GM12865 (cell line): ENCODE results near the gene TBL1XR1.

Experiments used
- DNase-seq: peaks from one replicate; pipeline ENCODE4 v3.0.0; 2010; ENCODE audit warnings: low read depth
- H3K4me3 ChIP-seq: 2 replicates; pipeline ENCODE4 v1.5.1; 2011; ENCODE audit warnings: mild to moderate bottlenecking, low read depth, low read length, control low read depth
- CTCF ChIP-seq: IDR thresholded peaks from 2 replicates; pipeline ENCODE4 v1.5.1; 2011; ENCODE audit warnings: low read length, control low read depth, low read depth, inconsistent platforms; ENCODE audit not compliant: insufficient read depth; ENCODE audit errors: missing control alignments

TBL1XR1 gene

GRCh38 chr3:177231242-177231641, 34.0 kb upstream of the TBL1XR1 start:
- no peak overlapping the region for H3K4me3 ChIP-seq
- no peak for TF ChIP-seq CTCF
- DNase-seq: no peak

GRCh38 chr3:177230641-177231040, 33.4 kb upstream of the TBL1XR1 start:
- DNase-seq: no peak
- TF ChIP-seq CTCF: no peak
- no peak overlapping the region for H3K4me3 ChIP-seq

- DNase-seq: no peak
- TF ChIP-seq CTCF: no peak
- no peak overlapping the region for H3K4me3 ChIP-seq
These were observed 32.5 kb upstream of the TBL1XR1 start for GRCh38 chr3:177229791-177230190.

GRCh38 chr3:177228601-177229190, 31.4 kb upstream of the TBL1XR1 start:
- TF ChIP-seq CTCF: no peak
- H3K4me3 ChIP-seq: no peak overlapping the region
- no peak for DNase-seq

GRCh38 chr3:177224414-177224813, 27.1 kb upstream of the TBL1XR1 start:
- no peak overlapping the region for H3K4me3 ChIP-seq
- no peak for DNase-seq
- TF ChIP-seq CTCF: no peak

- H3K4me3 ChIP-seq: no peak overlapping the region
- DNase-seq: no peak
- TF ChIP-seq CTCF: no peak
These were observed 24.5 kb upstream of the TBL1XR1 start for GRCh38 chr3:177221744-177222143.

GRCh38 chr3:177220136-177220974, 23.1 kb upstream of the TBL1XR1 start:
- TF ChIP-seq CTCF: no peak
- no peak overlapping the region for H3K4me3 ChIP-seq
- no peak for DNase-seq
